Measurements from ENCODE around the gene FAM181A. TPM values are rescaled to one million over a fixed set of nuclear protein-coding genes. Genes with fewer than 3 reads are reported as not detected.

The FAM181A gene
- total RNA-seq, 1 experiment from 2014 or later = not detected

- Mint-ChIP-seq H3K9me3 (ENCODE audit: low read depth, unreplicated experiment) (no peaks in the 10 kb centered on the region), H3K36me3 (ENCODE audit: insufficient read depth, unreplicated experiment) (no peaks in the 10 kb centered on the region), H3K27ac (ENCODE audit: unreplicated experiment) (no peak overlapping the region), H3K27me3 (ENCODE audit: unreplicated experiment) (peaks cover 71% of the 10 kb centered on the region), H3K4me3 (ENCODE audit: low read depth, unreplicated experiment) (no peak overlapping the region), H3K4me1 (ENCODE audit: low read depth, unreplicated experiment) (no peaks in the 10 kb centered on the region)
- no TSS peak for BruUV-seq (replicated peaks)
- CTCF ChIA-PET = interaction anchor here (0.7 kb wide), 1 partner anchor 35 kb away, joined by 6 read pairs; no protein-coding TSS in a partner anchor
- no peak for TF ChIP-seq CTCF (IDR thresholded peaks at IDR 0.05; ENCODE audit: unreplicated experiment)
- DNase-seq = peak; percentile 43
- intact Hi-C loops (cut with micrococcal nuclease; ENCODE audit: unreplicated experiment) = loop anchor here (10.0 kb wide), 1 partner anchor 157 kb away; no protein-coding TSS in a partner anchor
Measured at GRCh38 chr14:93891756-93892504, 35.2 kb upstream of the FAM181A start.

- Mint-ChIP-seq H3K36me3 (ENCODE audit: insufficient read depth, unreplicated experiment) (no peaks in the 10 kb centered on the region), H3K9me3 (ENCODE audit: low read depth, unreplicated experiment) (no peaks in the 10 kb centered on the region), H3K4me1 (ENCODE audit: low read depth, unreplicated experiment) (no peaks in the 10 kb centered on the region), H3K27ac (ENCODE audit: unreplicated experiment) (no peak overlapping the region), H3K4me3 (ENCODE audit: low read depth, unreplicated experiment) (no peak overlapping the region), H3K27me3 (ENCODE audit: unreplicated experiment) (peaks cover 71% of the 10 kb centered on the region)
- DNase-seq = no peak
- CTCF ChIA-PET = interaction anchor here (0.7 kb wide), 1 partner anchor 35 kb away, joined by 6 read pairs; no protein-coding TSS in a partner anchor
- BruUV-seq (replicated peaks) = no TSS peak
- TF ChIP-seq CTCF (IDR thresholded peaks at IDR 0.05; ENCODE audit: unreplicated experiment) = no peak
- intact Hi-C loops (cut with micrococcal nuclease; ENCODE audit: unreplicated experiment) = loop anchor here (10.0 kb wide), 1 partner anchor 158 kb away; no protein-coding TSS in a partner anchor
Measured at GRCh38 chr14:93892505-93892839, 34.7 kb upstream of the FAM181A start.

GRCh38 chr14:93892923-93893558 is 34.1 kb upstream of the FAM181A start:
- no peak overlapping the region for H3K4me3 Mint-ChIP-seq (ENCODE audit: low read depth, unreplicated experiment)
- intact Hi-C loops (cut with micrococcal nuclease; ENCODE audit: unreplicated experiment) = loop anchor here (1.0 to 10.0 kb wide), 2 partner anchors 158 to 238 kb away; no protein-coding TSS in a partner anchor
- no peaks in the 10 kb centered on the region for H3K36me3 Mint-ChIP-seq (ENCODE audit: insufficient read depth, unreplicated experiment)
- no TSS peak for BruUV-seq (replicated peaks)
- peaks cover 71% of the 10 kb centered on the region for H3K27me3 Mint-ChIP-seq (ENCODE audit: unreplicated experiment)
- CTCF ChIA-PET = no interaction called here
- DNase-seq = peak; percentile 85
- no peaks in the 10 kb centered on the region for H3K4me1 Mint-ChIP-seq (ENCODE audit: low read depth, unreplicated experiment)
- no peaks in the 10 kb centered on the region for H3K9me3 Mint-ChIP-seq (ENCODE audit: low read depth, unreplicated experiment)
- no peak overlapping the region for H3K27ac Mint-ChIP-seq (ENCODE audit: unreplicated experiment)
- peak; percentile 96 for TF ChIP-seq CTCF (IDR thresholded peaks at IDR 0.05; ENCODE audit: unreplicated experiment)

GRCh38 chr14:93893661-93894261 is 33.4 kb upstream of the FAM181A start:
- DNase-seq = no peak
- intact Hi-C loops (cut with micrococcal nuclease; ENCODE audit: unreplicated experiment) = loop anchor here (1.0 to 10.0 kb wide), 2 partner anchors 159 to 238 kb away; no protein-coding TSS in a partner anchor
- H3K4me3 Mint-ChIP-seq (ENCODE audit: low read depth, unreplicated experiment) = no peak overlapping the region
- H3K27me3 Mint-ChIP-seq (ENCODE audit: unreplicated experiment) = peaks cover 71% of the 10 kb centered on the region
- CTCF ChIA-PET = no interaction called here
- H3K36me3 Mint-ChIP-seq (ENCODE audit: insufficient read depth, unreplicated experiment) = no peaks in the 10 kb centered on the region
- no peaks in the 10 kb centered on the region for H3K4me1 Mint-ChIP-seq (ENCODE audit: low read depth, unreplicated experiment)
- TF ChIP-seq CTCF (IDR thresholded peaks at IDR 0.05; ENCODE audit: unreplicated experiment) = no peak
- H3K27ac Mint-ChIP-seq (ENCODE audit: unreplicated experiment) = no peak overlapping the region
- no peaks in the 10 kb centered on the region for H3K9me3 Mint-ChIP-seq (ENCODE audit: low read depth, unreplicated experiment)
- no TSS peak for BruUV-seq (replicated peaks)

Measured in Calu3 (cell line).